ENCODE results near the gene JARID2.

DNA sequence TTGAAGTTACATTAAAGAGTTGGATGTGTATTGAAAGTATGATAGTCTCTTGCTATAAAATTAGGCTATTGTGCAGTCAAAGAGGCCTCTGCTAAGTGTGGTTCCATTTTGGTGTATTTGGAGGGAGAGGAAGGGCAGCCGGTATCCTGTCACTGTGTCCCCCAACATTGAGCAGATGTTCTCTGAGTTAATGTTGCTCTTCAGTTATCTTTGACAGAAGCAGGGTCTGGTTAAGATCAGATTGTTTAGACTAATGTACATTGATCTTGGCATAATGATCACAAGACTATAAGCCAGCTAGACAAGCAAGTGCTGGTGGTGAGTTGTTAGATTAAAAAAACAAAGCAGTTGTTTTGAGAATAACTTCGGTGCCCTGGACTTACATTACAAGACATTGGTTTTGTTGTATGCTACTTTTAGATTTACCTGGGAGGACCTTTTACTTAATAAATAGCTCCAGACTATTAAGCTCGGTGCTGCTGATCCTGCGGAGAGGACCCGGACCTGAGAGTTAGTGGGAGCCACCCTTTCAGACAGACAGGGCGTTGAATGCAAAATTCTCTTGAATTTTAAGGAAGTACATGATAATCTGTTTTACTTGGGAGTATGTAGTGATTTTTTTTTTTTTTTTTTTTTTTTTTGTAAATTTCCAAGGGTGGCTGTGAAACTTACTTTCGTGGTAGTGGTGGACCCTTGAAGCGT is 97.8 kb downstream of the JARID2 start:
- TF ChIP-seq, protein P1, sequence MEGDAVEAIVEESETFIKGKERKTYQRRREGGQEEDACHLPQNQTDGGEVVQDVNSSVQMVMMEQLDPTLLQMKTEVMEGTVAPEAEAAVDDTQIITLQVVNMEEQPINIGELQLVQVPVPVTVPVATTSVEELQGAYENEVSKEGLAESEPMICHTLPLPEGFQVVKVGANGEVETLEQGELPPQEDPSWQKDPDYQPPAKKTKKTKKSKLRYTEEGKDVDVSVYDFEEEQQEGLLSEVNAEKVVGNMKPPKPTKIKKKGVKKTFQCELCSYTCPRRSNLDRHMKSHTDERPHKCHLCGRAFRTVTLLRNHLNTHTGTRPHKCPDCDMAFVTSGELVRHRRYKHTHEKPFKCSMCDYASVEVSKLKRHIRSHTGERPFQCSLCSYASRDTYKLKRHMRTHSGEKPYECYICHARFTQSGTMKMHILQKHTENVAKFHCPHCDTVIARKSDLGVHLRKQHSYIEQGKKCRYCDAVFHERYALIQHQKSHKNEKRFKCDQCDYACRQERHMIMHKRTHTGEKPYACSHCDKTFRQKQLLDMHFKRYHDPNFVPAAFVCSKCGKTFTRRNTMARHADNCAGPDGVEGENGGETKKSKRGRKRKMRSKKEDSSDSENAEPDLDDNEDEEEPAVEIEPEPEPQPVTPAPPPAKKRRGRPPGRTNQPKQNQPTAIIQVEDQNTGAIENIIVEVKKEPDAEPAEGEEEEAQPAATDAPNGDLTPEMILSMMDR (IDR thresholded peaks at IDR 0.05), result no peak
- TF ChIP-seq POLR2A (IDR thresholded peaks at IDR 0.05), result no peak
